ENCODE measurements around the gene EHBP1L1.

The EHBP1L1 gene

DNA sequence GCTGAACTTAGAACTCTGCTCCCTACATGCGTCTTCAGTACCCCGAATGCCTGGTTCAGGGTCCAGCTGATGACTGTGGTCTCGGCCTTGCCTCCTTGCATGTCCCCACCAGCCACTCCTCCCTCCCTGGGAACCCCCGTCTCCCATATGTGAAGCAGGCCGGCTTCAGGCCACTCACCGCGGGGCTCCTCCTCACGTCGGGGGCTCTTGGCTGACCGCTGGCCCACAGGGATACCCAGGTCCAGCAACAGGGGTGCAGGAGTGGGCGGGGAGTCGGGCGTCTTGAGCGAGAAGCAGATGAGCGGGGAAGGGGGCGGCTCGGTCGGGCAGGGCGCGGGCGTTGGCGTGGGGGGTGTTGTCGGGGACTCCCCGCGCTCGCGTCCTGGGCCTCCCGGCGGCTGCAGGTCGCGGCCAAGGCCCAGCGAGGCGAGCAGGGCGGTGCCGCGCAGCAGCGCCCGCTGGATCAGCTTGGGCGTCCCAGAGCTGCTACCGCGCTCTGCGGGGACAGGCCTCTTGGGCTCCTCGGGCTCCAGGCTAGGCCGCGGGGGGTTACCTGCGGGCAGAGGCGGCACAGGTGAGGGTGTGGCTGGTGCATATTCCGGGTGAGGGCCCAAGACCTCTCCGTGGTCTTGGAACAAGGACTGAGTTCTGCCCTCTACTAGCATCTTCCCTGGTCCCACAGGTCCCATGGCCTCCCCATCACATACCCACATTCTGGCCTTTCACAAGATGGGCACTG, 23.5 kb downstream of the EHBP1L1 start:
- no peak for DNase-seq

DNA sequence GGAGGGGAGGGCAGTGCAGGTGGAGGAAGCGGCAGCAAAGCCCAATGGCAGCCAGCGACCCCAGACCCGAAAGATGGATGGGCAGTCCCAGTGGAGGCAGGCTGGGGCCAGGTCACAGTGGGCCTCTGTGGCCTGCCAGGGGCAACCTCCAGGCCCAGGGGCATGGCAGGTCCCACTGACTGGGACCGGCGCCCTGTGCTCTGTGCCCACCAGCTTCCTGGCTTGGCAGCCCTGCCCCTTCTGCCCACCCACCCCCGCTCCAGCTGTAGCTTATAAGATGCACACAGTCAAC, 24.0 kb downstream of the EHBP1L1 start:
- no peak for DNase-seq

DNA sequence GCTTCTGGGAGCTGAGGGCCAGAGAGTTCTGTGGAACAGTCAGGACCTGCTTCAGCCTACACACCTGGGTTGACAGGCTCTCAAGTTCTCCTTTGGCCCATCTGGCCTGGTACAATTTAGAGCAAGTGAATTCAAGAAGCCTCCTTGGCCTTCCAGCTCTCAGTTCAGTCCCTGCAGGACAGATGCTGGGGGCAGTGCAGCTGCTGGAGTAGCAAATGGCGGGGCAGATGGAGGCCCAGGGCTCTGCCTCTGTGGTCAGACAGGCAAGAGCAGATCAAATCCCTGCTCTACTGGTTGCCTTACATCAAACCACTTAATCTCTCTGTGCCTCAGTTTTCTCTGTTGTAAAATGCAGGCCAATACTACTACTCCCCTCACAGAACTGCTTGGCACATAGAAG, 28.4 kb downstream of the EHBP1L1 start:
- no peak for DNase-seq

DNA sequence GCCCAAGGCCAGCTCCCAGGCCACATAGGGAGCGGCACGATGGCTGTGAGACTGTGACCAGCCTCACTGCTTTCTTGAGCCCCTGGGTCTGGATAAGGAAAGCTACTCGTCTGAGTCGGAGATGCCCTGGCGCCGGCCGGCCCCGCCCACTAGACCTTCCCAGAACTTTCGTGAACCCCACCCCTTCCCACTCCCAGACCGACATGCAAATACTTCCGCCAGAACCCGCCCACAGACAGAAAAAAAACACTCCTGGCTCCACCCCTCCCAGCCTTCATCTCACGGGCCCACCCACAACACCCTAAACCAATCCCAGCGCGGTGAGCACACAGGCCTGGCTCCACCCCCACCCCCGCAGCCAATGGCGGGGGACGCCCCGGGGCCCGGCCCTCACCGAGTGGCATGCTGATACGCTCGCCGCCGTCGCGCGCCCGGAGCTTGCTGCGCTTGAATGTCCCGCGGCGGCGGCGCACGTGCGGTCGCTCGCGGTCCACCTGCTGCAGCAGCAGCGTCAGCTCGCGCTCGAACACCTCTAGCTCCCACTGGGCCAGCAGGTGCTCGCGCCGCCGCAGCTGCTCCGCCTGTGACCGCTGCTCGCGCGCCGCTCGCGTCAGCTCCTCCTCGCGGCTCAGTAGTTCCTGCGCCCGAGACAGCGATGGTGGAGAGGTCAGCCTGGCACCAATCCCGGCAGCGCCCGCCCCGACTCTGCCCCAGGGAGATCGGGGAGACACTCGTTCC, 31.2 kb downstream of the EHBP1L1 start:
- peak; percentile 80 for DNase-seq

DNA sequence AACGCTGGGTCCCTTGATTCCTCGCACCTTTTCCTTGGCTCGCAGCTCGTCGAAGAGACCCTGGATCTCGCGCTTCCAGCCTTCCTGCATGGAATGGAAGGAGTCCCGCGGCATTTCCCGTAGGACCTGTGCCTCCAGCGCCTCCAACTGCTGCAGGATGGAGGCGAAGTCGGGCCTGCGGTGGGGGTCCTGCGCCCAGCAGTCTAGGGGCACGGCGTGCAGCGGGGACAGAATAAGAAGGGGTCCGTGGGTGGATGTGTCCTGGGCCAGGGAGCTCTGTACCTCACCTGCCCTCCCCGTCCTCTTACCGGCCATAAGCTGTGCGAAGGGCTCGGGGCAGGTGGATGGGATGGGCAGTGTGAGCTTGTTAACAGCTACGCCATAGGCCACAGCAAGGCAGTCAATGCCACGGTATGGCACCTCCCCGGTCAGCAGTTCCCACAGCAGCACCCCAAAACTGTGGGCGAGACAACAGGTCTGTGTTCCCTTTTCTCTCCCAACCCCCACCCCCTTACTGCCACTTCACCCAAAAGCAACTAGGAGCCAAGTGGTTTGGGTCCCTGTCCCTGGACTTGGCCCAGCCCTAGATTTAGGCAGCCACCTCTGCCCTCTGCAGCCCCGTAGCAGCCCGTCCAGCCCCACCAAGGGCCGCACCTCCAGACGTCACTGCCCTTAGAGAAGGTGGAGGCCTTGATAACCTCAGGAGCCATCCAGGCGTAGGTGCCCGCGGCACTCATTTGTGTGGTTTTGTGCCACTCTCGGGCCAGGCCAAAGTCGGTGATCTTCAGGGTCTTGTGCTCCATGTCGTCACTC, 32.0 kb downstream of the EHBP1L1 start:
- no peak for DNase-seq

DNA sequence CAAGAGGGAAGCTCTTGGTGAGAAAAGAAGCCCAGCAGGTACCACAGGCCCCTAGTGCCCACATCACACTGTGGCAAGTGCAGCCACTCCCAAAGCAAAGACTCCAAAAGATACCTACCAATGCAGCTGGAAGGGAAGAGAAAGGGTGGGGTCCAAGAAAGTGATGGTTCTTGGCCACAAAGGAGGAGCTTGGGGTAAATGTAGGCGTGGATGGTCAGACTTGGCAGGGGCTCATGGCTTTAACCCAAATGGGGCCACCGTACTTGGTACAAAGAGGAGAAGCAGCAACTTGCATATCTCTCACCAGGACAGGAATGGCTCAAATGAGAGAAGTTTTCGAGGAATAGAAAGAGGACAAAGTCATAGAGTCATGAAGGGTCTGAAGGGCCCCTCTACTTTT, 33.4 kb downstream of the EHBP1L1 start:
- no peak for DNase-seq

DNA sequence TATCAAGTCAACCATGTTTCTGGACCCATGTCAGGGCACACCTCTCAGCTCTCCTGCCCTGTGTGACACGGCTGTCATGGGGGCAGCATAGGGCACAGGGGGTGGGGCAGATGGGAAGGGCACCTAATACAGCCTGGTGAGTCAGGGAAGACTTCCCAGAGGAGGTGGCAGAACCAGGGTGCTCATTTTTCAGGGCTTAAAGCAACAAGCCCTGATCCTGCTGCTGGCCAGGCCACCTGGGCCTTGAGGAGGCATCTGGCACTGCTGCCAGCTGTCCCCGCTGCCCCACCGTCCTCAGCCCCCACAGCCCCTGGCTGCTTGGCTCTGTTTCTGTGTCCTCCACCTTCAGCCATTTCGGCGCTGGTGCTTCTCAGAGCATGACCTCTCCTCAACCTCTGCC, 33.8 kb downstream of the EHBP1L1 start:
- no peak for DNase-seq

DNA sequence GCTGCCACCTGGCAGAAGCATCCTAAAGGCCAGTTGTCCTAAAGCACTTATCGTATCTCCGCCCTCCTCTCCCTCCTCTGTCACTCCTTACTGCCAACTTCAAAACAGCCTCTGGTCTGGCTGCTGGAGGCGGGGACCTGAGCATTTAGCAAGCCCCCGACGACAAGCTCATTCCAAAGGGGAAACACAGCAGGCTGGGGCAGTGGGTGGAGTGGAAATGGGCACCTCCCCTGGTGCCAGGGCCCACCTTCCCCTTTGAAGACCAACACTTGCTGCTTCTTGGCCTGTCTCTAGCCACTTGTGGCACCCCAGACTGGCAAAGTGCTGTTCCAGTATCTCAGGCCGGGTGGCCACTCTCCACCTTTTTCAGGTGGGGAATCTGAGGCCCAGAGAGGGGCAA, 34.6 kb downstream of the EHBP1L1 start:
- DNase-seq = peak in 1 of 2 donors; percentile 38

DNA sequence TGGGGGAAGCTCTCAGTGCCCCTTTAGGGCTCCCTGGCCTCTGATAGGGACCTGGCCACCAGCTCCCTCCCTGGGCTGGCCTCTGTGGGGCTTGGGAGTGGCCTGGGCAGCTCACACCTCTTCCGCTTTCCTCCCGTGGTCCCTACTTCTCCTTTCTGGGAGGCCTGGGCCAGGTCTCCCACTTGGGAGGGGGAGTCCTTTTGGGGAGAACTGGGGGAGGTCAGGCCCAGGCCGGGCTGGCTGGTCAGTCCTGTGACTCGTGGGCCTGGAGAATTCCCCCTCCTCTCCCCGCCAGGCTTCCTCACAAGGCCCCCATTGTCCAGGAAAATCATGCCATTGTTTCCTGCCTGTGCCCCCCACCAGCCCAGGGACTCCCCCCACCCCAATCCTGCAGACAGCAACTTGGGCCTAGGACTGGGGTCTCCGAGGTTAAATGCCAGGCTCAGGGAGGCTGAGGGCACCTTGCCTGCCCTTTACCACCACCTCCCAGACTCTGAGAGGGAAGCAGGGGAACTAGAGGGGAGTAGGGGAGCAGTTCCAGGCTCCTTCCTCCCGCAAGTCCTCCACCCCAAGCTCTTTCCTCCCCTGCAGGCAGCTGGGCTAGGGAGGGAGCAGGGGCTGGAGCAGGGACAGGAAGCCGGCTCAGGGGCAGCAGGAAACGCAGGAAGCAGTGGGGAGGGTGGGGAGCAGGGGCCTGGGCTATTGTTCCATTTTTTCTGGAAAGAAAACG, 35.3 kb downstream of the EHBP1L1 start:
- peak; percentile 79 to 93 for DNase-seq

DNA sequence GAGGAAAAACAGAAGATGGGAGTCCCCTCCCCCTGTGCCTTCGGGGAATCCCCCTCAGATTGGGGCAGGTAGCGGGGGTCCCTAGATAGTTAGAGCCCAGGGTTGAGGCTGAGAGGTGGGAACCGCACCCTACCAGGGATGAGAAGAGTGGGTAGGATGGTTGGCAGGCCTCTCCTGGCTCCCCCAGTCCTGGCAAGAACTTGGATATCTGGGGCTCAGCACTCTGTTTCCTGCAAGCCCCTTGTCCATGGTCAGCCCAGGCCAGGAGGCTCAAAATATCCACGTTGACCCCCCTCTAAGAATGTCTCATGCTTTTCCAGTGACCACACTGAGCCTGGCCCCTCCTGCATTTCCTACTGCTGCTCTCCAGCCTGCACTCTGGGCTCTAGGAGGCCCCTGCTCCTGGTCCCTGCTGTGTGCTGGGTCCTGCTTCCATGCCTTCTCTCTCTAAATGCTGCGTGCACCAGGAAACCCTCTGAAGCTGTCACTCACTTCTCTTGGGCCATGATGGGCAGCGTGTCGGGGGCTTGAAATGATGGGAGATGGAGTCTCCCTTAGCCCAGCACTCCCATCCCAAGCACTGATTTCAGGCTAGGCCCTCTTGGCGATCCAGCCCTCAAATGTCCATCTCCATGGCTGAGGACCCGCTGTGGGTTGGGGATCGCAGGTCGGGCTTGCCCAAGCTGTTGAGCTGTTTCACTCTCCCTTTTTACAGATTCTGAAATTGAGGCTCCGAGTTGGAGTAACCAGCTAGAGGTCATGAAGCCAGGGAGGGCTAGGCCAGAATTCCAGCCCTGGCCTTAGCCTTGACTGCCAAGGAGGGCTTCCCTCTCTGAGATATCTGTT, 36.1 kb downstream of the EHBP1L1 start:
- DNase-seq = no peak

DNA sequence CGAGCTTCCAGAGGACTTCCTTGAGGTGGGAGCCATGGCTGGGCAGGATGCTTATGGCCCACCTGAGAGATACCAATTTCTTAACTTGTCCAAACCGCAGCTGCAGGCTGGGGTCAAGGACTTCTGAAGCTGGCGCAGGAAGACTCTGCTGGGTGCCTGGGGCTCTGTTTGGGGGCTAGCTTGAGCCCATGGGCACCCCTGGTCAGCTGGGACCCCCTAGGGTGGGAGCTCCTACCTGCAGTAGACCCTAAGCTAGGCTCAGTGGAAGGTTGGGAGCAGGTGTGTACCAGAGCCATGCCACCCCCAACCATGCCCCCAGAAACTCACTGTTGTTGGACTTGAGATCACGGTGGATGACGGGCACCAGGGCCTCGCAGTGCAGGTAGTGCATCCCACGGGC, 36.8 kb downstream of the EHBP1L1 start:
- no peak for DNase-seq

DNA sequence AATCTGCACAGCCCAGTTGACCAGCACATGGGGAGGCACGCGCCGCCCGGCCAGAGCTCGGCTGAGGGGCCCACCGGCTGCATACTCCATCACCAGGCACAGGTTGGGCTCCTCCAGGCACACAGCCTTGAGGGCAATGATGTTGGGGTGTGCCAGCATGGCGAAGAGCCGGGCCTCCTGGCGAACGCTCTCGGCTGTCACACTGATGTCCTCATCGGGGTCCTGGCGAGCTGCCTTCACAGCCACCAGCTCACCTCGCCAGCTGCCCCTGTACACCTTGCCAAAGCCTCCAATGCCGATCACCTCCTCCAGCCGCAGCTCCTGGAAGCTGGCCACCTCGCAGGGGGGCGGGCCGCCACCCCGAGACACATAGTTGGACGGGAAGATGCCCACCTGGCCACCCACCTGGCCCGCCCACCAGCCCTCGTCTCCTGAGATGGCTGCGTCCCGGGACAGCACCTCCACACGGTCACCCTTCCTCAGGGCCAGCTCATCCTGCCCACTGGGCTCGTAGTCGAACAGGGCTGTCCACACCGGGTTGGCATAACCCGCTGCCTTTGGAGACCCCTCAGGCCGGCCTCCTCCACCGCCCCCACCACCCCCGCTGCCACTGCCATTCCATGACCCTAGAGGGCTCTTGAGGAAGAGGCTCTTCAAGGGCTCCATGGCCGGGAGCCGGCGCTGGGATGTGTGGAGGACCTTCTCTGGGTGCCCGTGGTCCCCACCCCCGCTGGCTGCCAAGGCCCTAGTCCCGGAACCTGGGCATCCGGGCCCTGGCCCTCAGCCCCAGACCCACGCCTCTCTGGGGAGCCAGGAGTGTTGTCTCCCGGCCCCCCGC, 37.5 kb downstream of the EHBP1L1 start:
- DNase-seq = no peak

DNA sequence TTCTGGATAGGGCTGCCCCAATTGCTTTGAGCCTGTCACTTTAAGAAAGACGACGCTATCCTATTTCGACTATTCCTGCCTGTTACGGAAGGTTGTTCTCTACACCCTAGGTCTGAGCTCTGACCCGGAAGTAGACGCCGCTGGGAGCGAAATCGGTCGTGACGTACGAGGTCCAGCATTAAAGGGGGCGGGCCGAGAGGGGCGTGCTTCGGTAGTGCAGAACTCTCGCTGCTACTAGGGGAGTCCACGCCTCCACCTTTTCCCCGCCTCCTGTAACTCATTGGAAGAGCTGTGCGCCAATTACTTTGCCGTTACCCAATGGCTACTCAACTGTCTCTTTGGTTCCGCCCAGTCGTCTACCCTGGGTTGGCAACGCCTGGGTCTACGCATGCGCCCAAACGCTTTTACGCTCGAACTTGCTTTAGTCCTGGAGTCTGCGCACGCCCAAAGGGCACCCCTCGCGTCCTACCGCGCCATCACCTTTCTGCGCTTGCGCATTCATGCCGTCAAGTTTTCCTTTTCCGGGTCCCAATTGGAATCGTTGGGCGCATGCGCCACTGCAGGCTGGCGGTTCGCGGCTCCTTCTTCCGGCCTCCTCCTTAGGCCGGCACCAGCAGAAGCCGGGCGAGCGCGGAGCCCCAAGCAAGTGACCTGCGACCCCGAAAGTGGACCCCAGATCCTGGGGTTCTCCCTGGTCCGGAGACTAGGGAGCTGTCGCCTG, 39.5 kb downstream of the EHBP1L1 start, which contains the start of gene PCNX3:
Gene PCNX3, plus strand, starts transcription at position 548 of the 721 bp plus-strand sequence. CDS start 536 bp downstream, outside the sequence.
- peak; percentile 100 for DNase-seq

DNA sequence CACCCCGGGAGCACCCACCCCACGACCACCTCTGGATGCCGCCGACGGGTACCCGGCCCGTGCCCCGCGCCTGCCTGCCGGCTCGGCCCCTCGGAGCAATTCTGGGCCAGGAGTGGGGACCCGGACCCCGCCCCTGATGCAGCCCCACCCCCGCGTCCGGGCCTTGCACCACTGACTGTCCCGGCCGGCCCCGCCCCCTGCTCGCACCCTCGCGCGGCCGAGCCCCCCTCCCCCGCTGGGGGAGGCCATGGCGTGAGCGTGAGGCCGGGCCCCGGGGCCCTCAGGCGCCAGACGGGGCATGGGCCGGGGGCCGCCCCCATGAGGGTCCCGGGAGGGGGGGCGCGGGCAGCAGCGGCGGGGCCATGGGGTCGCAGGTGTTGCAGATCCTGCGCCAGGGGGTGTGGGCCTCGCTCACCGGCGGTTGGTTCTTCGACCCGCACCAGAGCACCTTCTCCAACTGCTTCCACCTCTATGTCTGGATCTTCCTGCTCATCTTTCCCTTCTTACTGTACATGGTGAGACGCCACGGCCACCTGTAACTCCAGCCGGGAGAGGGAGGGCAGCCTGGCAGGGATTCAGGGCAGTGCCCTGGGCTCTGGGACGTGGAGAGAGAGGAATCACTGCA, 40.2 kb downstream of the EHBP1L1 start:
- DNase-seq = no peak

DNA sequence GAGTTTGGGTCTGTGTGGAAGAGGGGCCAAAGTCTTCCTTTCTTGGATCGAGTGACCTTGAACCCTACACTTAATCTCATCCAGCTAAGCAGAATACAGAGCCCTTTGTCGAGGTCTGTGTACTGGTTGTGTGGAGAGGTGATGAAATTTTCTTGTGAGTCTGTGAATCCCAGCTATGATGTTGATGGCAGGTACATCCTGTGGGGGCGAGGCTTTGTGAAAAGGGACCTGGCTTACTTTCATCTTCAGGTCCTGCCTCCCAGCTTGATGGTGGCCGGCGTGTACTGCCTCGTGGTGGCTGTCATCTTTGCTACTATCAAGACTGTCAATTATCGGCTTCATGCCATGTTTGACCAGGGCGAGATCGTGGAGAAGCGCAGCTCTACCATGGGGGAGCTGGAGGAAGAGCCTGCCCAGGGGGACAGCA, 40.7 kb downstream of the EHBP1L1 start:
- DNase-seq = no peak

DNA sequence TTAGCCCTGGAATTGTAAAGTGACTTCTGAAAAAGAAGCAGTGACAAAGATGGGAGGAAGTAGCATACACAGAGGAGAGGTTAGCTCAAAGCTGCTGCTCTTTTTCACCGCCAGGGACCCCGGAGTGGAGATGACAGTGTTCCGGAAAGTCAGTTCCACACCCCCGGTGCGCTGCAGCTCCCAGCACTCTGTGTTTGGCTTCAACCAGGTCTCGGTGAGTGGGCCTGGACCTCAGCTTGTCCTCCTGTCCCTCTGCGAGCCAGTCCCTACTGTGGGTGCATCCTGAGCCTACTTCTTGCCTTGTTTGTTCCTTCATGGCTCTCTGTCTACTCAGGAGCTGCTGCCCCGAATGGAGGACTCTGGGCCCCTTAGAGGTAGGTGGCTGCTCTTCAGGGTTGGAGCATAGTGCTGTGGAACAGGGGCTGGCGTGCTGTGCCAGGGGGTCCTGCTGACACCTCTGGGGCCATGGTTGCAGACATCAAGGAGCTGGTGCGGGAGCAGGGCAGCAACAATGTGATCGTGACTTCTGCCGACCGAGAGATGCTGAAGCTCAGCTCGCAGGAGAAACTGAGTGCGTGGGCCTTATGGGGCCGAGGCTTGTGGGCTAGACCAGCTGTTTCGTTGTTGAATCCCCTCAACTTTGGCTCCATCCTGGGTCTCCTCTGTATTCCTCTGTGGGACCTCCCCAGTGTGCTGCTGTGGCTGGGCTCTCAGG, 41.4 kb downstream of the EHBP1L1 start:
- DNase-seq = no peak

DNA sequence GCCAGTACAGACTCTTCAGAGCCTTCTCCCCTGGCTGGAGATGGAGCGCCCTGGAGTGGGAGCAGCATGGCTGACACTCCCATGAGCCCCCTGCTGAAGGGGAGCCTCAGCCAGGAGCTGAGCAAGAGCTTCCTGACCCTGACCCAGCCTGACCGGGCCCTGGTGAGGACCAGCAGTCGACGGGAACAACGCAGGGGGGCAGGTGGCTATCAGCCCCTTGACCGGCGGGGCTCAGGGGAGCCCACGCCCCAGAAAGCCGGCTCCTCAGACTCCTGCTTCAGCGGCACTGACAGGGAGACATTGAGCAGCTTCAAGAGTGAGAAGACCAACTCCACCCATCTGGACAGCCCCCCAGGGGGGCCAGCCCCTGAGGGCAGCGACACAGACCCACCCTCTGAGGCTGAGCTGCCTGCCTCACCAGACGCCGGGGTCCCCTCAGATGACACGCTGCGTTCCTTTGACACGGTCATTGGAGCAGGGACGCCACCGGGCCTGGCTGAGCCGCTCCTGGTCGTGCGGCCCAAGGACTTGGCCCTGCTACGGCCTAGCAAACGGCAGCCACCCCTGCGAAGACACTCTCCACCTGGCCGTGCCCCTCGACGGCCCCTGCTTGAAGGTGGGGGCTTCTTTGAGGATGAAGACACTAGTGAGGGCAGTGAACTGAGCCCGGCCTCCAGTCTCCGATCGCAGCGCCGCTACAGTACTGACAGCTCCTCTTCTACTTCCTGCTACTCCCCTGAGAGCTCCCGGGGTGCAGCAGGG, 42.3 kb downstream of the EHBP1L1 start:
- DNase-seq = no peak

DNA sequence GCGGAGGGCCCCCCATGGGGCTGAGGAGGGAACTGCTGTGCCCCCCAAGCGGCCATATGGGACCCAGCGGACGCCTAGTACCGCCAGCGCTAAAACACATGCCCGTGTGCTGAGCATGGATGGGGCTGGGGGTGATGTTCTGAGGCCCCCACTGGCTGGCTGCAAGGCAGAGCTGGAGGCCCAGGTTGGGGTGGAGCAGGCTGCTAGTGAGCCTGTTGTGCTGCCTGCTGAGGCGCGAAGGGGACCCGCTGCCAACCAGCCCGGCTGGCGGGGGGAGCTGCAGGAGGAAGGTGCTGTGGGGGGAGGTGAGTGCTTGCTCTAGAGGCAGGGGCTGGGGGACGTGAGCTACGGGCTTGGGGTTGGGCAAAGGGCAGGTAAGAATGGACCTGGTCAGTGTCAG, 42.9 kb downstream of the EHBP1L1 start:
- no peak for DNase-seq
